LNCAP (cell line): ENCODE results near the gene AIFM1.

Experiments used
- TF ChIP-seq, protein P1 (sequence below): fragments of 450-650 bp; IDR thresholded peaks from 2 replicates; pipeline ENCODE4 v1.5.1; 2017; ENCODE audit warnings: mild to moderate bottlenecking

Gene AIFM1

DNA sequence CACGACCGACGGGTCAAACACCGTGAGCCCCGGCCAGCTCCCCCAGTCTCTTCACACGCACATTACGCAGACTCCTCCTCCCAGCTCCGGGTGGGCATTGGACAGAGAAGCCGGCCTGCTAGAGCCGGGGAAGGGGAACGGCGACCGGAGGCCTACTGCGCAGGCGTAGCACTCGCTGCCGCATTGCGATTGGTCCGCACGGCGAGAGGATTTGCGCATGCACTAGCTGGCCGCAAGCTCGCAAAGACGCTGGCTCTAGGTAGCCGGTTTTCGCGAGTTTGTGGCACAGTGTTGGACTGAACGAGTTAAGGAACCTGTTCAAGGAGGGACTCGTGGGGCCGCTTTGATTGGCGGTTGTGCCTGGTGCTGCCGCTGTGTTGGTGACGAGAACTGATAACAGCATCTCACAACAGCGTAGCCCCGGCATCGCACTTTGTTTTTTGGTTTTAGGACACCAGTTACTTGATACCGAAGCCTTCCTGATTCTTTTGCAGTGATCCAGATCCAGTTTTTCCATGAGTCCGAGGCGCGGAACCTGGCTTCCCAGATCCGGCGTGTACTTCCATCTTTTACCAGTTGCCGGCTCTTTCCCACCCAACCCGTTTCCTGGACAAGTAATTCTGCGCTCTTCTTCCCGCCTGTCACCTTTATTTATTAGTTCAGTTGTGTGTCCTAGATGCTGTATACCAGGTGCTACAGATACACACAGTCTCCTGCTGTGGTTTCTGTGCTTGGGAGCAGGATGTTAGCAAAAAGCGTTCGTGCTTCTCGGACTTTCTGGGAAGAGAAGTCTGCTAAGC, at the start of gene AIFM1:
TSS of gene AIFM1 (minus strand) at position 139 of the 800 bp plus-strand sequence. CDS start 185 bp downstream, outside the sequence.
- TF ChIP-seq, protein P1, sequence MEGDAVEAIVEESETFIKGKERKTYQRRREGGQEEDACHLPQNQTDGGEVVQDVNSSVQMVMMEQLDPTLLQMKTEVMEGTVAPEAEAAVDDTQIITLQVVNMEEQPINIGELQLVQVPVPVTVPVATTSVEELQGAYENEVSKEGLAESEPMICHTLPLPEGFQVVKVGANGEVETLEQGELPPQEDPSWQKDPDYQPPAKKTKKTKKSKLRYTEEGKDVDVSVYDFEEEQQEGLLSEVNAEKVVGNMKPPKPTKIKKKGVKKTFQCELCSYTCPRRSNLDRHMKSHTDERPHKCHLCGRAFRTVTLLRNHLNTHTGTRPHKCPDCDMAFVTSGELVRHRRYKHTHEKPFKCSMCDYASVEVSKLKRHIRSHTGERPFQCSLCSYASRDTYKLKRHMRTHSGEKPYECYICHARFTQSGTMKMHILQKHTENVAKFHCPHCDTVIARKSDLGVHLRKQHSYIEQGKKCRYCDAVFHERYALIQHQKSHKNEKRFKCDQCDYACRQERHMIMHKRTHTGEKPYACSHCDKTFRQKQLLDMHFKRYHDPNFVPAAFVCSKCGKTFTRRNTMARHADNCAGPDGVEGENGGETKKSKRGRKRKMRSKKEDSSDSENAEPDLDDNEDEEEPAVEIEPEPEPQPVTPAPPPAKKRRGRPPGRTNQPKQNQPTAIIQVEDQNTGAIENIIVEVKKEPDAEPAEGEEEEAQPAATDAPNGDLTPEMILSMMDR, result no peak

DNA sequence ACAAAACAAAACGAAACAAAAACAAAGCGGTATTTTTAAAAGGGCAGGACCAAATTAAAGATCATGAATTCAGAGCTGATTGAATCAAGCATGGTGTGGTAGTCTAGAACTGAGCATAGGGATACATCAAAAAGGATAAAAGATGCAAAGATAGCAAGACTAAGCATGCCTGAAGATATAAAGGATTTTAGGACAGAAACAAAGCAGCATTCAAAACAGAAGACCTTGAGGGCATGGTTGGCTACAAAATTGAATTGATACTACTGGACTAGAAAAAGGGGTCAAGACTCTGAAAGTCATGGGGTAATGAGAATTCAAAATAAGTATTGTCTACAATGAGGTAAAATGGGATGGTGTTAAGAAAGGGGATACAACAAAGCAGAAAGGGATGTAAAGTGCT, 47.7 kb upstream of the AIFM1 start:
- TF ChIP-seq, protein P1, result no peak

DNA sequence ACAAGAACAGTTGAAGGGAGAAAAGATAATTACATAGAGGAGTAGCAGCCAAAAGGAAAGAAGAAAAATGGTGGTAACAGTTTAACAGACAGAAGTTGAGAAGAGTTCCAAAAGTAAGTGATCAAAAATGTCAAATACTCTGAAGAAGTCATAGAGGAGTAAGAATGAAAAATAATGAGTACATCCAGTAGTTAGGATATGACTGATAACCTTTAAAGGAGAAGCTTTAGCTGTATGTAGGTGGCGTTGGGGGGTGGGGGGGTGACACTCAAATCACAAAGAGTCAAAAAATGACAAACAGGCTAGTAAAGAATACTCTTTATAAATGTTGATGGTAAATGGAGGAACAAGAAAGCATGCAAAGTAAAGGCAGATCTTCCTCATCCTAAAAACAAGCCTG, 46.7 kb upstream of the AIFM1 start:
- TF ChIP-seq, protein P1, result no peak

DNA sequence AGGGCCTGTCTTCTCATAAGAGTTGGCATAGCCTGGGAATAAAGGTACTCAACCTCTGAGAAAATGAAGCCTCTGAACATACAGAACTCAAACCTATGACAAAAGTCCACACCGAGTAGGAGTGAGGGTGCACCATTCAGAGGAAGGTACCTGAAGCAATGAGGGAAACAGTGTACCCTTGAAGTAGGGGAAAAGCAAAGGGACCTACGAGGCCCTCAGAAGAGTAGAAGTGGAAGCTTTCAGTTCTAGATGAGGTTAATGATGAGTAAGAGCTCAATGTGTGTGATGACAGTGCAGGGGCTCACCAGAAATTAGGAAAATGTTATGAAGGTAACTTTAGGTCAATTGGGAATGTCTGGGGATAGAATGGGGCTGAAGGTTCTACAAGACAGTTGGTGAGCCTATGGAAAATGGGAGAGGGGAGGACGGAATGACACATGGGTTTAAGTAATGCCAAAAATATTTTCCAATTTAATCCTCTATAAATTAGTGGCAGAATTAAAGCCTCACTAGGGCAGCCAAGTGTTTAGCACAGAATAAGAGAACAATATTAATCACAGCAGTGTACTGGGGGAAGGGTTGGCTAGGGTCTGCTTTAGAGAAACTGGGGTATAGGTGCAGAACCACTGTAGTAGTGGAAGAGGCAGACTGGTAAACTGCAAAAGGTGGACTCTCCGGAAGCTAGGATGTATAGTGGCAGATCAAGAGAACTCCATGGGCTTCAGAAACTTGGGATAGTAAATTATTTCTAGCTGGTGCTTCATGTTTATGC, 46.0 kb upstream of the AIFM1 start:
- TF ChIP-seq, protein P1, result no peak

DNA sequence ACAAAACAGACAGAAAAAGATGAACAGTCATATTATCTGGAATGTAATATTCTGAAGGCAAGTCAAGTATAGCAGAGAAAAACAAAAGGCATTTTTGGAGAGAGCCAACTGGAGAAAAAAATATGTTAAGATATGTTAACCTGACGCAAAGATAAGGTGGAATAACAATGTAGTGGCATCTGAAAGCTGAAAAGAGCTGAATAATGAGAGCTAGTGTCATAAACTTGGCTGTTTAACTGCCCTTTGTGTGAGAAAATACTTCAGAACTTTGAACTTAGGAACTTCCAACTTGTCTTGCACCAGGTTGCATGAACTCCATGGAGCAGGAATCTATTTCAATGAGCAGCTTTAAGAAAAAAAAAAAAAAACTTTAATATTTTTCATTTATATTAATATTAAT, 39.0 kb upstream of the AIFM1 start:
- TF ChIP-seq, protein P1, result no peak

DNA sequence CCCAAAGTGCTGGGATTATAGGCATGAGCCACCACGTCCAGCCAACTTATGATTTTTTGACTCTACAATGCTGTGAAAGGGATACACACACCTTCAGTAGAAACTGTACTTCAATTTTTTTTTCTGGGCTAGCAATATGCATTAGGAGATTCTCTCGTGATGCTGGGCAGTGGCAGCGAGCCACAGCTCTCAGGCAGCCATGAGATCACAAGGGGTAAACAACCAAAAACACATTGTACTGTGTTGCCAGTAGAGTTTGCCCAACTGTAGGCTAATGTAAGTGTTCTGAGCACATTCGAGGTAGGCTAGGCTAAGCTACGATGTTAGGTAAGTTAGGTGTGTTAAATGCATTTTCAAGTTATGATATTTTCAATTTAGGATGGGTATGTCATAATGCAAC, 31.8 kb upstream of the AIFM1 start:
- TF ChIP-seq, protein P1, result no peak

DNA sequence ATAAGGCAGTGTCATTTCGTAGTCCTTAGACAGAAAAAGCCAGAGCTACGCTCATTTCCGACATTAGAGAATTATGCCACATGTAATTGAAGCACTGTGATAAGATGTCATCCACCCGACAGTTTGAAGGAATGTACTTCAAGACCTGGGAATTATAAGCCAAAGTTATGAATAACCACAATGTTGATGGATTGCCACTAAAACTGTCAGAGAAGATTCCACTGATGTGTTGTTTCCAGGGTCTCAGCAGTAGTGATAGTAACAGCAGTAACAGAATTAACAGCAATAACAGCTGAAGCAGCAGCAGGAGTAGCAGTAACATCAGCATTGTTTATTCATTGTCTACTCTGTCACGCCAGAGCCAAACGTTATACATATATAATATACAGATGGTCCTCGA, 30.8 kb upstream of the AIFM1 start:
- TF ChIP-seq, protein P1, result no peak
